ENCODE data around the gene RPS18. TPM values are rescaled to one million over a fixed set of nuclear protein-coding genes. Genes with fewer than 3 reads are reported as not detected.
A peak's percentile ranks its signal among the peaks of the same experiment; 100 is the strongest.

Gene RPS18
- total RNA-seq, 2 experiments from 2014 or later = 4,317 to 7,191 TPM

DNA sequence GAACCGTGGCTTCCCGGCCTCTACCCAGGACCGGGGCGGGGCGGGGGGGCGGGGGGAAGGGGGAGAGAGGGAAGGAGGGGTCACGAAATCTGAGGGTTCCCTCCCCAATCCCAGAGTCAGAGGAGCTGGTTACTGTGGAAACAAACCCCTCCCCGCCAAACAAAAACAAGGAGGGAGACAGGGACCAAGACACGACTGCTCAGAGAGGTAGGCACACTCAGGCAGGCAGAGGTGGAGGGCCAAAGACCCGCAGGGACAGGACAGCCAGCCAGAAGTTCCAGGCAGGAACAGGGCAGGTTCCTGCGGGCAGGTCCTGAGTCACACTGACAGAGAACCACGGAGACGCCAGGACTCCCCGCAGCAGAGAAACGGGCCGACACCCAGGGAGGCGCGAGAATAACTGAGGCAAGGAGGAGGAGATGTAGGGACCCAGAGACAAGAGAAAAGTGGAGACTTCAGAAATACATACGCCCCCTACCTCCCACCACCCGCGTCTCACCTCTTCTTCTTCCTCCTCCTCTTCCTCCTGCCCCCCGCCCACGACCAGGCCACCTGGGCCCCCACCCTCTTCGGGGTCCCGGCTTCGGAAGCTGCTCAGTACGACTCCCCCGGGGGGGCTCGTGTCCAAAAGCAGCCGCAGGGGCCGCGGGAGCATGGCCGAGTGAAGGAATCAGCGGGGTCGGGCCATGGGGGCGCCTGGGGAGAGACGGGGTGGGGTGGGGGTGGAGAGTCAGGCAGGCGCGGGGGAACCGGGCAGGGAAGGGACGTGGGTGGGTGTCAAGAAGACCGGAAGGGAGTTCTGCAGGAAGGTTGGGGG is 26.3 kb downstream of the RPS18 start:
- intact Hi-C loops (cut with micrococcal nuclease; ENCODE audit: unreplicated experiment) = loop anchor here (2.0 to 5.0 kb wide), 2 partner anchors 47 to 94 kb away; partner anchors contain the start of gene KIFC1
- BruUV-seq (replicated peaks) = no TSS peak
- no peaks in the 10 kb centered on the region for H3K9me3 ChIP-seq (ENCODE audit: low read length)
- peak overlapping the region; percentile 83 for H3K4me3 ChIP-seq (ENCODE audit: low read depth, low read length, poor library complexity, severe bottlenecking)
- peaks cover 59% of the 10 kb centered on the region for H3K36me3 ChIP-seq (ENCODE audit: insufficient read depth, low read length)
- no peaks in the 10 kb centered on the region for H3K9me2 ChIP-seq (ENCODE audit: insufficient read depth, low read length)
- H3K79me2 ChIP-seq (ENCODE audit: insufficient read depth, low read depth, low read length) = peaks cover 5% of the 10 kb centered on the region; the same call in 1 of the 2 replicates
- CTCF ChIA-PET (ENCODE audit: unreplicated experiment) = interaction anchor here (1.1 kb wide), 1 partner anchor 9 kb away, joined by 3 read pairs; the partner anchor contains the start of gene WDR46
- DNase-seq (ENCODE audit: low spot score) = peak; percentile 64
- TF ChIP-seq EZH2phosphoT487 (IDR thresholded peaks at IDR 0.05; ENCODE audit: borderline replicate concordance, low read depth, low read length) = no peak
- TF ChIP-seq, protein P1, sequence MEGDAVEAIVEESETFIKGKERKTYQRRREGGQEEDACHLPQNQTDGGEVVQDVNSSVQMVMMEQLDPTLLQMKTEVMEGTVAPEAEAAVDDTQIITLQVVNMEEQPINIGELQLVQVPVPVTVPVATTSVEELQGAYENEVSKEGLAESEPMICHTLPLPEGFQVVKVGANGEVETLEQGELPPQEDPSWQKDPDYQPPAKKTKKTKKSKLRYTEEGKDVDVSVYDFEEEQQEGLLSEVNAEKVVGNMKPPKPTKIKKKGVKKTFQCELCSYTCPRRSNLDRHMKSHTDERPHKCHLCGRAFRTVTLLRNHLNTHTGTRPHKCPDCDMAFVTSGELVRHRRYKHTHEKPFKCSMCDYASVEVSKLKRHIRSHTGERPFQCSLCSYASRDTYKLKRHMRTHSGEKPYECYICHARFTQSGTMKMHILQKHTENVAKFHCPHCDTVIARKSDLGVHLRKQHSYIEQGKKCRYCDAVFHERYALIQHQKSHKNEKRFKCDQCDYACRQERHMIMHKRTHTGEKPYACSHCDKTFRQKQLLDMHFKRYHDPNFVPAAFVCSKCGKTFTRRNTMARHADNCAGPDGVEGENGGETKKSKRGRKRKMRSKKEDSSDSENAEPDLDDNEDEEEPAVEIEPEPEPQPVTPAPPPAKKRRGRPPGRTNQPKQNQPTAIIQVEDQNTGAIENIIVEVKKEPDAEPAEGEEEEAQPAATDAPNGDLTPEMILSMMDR (conservative IDR thresholded peaks at IDR 0.05; ENCODE audit: low read length) = peak; percentile 67
- POLR2A ChIA-PET = interaction anchor here (0.6 to 2.6 kb wide), 6 partner anchors 8 to 117 kb away, joined by 3 to 14 read pairs (median 6); partner anchors contain the start of genes PFDN6, RPS18, VPS52 and WDR46
- H4K20me1 ChIP-seq (ENCODE audit: insufficient read depth, low read length) = no peaks in the 10 kb centered on the region
- peaks cover 21% of the 10 kb centered on the region for H3K4me1 ChIP-seq (ENCODE audit: insufficient read depth, low read length, poor library complexity, severe bottlenecking)
- peak overlapping the region; percentile 93 for H3K27ac ChIP-seq (ENCODE audit: low read depth, low read length, poor library complexity, severe bottlenecking)
- peak overlapping the region; percentile 85 for H3K4me2 ChIP-seq (ENCODE audit: low read length)
- H2AFZ ChIP-seq (ENCODE audit: low read length) = no peak overlapping the region

DNA sequence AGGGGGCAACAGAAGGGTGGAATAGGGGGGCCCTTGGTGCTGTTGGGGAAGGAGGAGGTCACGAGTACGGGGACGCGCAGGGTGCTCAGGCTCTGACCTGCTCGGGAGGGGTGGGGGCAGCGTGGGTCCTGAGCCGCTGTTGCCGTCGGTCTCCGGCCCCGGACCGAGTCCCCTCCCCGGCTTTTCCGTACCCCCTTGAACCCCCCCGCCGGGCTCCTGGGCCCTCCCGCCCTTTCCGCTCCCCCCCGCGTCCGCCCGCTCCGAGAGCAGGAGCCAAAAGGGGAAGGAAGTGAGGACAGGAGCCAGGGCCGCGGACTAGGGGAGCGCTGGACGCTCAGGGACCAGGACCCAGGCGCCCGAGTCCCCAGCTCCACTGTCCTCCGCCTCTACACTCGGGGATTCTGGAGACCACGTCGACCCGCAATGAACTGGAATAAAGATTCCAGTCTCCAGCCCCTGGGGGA is 26.9 kb downstream of the RPS18 start, which contains the start of gene RGL2:
Gene RGL2 (minus strand): TSS at position 170 of the 464 bp plus-strand sequence. CDS start 332 bp downstream, outside the sequence.
- no peaks in the 10 kb centered on the region for H3K9me2 ChIP-seq (ENCODE audit: insufficient read depth, low read length)
- intact Hi-C loops (cut with micrococcal nuclease; ENCODE audit: unreplicated experiment) = loop anchor here (1.0 to 5.0 kb wide), 5 partner anchors 15 to 127 kb away; partner anchors contain the start of genes KIFC1 and TAPBP
- H3K9me3 ChIP-seq (ENCODE audit: low read length) = no peaks in the 10 kb centered on the region
- TF ChIP-seq, protein P1 (conservative IDR thresholded peaks at IDR 0.05; ENCODE audit: low read length) = no peak
- no peak for TF ChIP-seq EZH2phosphoT487 (IDR thresholded peaks at IDR 0.05; ENCODE audit: borderline replicate concordance, low read depth, low read length)
- H3K79me2 ChIP-seq (ENCODE audit: insufficient read depth, low read depth, low read length) = peaks cover 5% of the 10 kb centered on the region; the same call in 1 of the 2 replicates
- peaks cover 21% of the 10 kb centered on the region for H3K4me1 ChIP-seq (ENCODE audit: insufficient read depth, low read length, poor library complexity, severe bottlenecking)
- peak within 1 kb of the TSS; percentile 83 for H3K4me3 ChIP-seq (ENCODE audit: low read depth, low read length, poor library complexity, severe bottlenecking)
- H2AFZ ChIP-seq (ENCODE audit: low read length) = peak within 1 kb of the TSS; percentile 56; the same call in 1 of the 2 replicates
- peak; percentile 79 for DNase-seq (ENCODE audit: low spot score)
- peak within 1 kb of the TSS; percentile 85 for H3K4me2 ChIP-seq (ENCODE audit: low read length)
- peak within 1 kb of the TSS; percentile 93 for H3K27ac ChIP-seq (ENCODE audit: low read depth, low read length, poor library complexity, severe bottlenecking)
- POLR2A ChIA-PET = interaction anchor here (0.9 to 2.6 kb wide), 6 partner anchors 9 to 50 kb away, joined by 3 to 14 read pairs (median 8); partner anchors contain the start of genes PFDN6, RPS18, VPS52 and WDR46
- BruUV-seq (replicated peaks) = no TSS peak
- no peaks in the 10 kb centered on the region for H4K20me1 ChIP-seq (ENCODE audit: insufficient read depth, low read length)
- CTCF ChIA-PET (ENCODE audit: unreplicated experiment) = interaction anchor here (0.7 to 1.2 kb wide), 3 partner anchors 10 to 27 kb away, joined by 3 to 12 read pairs (median 4); partner anchors contain the start of genes B3GALT4 and WDR46
- H3K36me3 ChIP-seq (ENCODE audit: insufficient read depth, low read length) = peaks cover 59% of the 10 kb centered on the region
